GM12892 (cell line): ENCODE results near the gene LY6G6C.

ENCODE experiments used
- DNase-seq: peaks from one replicate; pipeline ENCODE4 v3.0.0; 2011; ENCODE audit not compliant: insufficient read length
- FAIRE-seq: peaks from 2 replicates; lab custom pipeline; 2011; peaks lifted over from hg19 to GRCh38; lab: Jason Lieb, UNC
- POLR2A ChIP-seq: IDR thresholded peaks from 2 replicates; pipeline ENCODE4 v1.6.1; 2011; ENCODE audit warnings: low read depth, low read length, control low read depth
- POLR2AphosphoS5 ChIP-seq: IDR thresholded peaks from 2 replicates; pipeline ENCODE4 v1.6.1; 2011; ENCODE audit warnings: low read depth, low read length, control low read depth
- TAF1 ChIP-seq: IDR thresholded peaks from 2 replicates; pipeline ENCODE4 v1.6.1; 2011; ENCODE audit warnings: low read depth, mild to moderate bottlenecking, control low read depth, low read length, borderline replicate concordance

Gene LY6G6C

GRCh38 chr6:31730631-31731086 is 9.1 kb upstream of the LY6G6C start:
- TF ChIP-seq POLR2AphosphoS5 (no peak), POLR2A (no peak), TAF1 (no peak)
- FAIRE-seq (no peak), DNase-seq (no peak)

DNA sequence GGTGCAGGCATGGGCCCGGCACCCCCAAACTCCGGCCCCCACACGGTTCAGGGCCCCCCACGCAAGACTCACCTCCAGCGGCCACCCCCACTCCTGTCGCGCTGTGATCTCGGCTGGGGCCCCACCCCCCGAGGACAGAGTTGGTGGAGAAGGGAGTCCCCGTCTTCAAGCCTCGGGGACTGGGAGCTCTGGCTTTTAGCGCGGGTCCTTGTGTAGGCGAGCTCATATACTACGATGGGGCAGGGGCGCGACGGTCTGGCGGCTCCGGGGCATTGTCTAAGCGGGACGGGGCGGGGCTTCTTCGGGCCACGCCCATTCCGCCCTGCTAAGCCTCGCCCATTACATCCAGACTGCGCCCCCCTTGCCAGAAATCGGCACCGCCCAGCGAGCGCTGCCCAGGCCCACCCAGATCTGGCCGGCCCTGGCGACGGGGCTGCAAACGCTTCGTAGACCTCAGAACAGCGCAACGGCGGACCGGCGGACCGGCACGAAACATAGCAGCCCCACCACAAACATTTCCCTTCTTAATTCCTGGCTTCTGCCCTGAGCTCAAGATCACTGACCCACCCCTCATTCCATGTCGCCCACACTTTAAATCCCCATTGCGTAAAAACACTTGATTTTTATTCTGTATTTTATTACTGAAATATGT is 8.6 kb upstream of the LY6G6C start:
- FAIRE-seq (peak; percentile 56), DNase-seq (peak; percentile 69)
- TF ChIP-seq TAF1, result no peak
- TF ChIP-seq POLR2A, result peak; percentile 43; the same call in 1 of the 2 replicates
- no peak for TF ChIP-seq POLR2AphosphoS5

GRCh38 chr6:31729515-31729978 is 8.0 kb upstream of the LY6G6C start:
- FAIRE-seq (peak; percentile 9), DNase-seq (peak; percentile 70)
- TF ChIP-seq TAF1, result no peak
- 0 out of 2 replicates have a peak, but pooled peaks have one; percentile 47 for TF ChIP-seq POLR2A

- DNase-seq (no peak), FAIRE-seq (no peak)
- TF ChIP-seq POLR2A, result no peak
- TF ChIP-seq TAF1, result no peak
- no peak for TF ChIP-seq POLR2AphosphoS5
Measured at GRCh38 chr6:31728767-31729514, 7.4 kb upstream of the LY6G6C start, which contains the start of gene DDAH2. Gene DDAH2 (minus strand): TSS chr6:31729299. CDS start chr6:31729161, 138 bp downstream.

DNA sequence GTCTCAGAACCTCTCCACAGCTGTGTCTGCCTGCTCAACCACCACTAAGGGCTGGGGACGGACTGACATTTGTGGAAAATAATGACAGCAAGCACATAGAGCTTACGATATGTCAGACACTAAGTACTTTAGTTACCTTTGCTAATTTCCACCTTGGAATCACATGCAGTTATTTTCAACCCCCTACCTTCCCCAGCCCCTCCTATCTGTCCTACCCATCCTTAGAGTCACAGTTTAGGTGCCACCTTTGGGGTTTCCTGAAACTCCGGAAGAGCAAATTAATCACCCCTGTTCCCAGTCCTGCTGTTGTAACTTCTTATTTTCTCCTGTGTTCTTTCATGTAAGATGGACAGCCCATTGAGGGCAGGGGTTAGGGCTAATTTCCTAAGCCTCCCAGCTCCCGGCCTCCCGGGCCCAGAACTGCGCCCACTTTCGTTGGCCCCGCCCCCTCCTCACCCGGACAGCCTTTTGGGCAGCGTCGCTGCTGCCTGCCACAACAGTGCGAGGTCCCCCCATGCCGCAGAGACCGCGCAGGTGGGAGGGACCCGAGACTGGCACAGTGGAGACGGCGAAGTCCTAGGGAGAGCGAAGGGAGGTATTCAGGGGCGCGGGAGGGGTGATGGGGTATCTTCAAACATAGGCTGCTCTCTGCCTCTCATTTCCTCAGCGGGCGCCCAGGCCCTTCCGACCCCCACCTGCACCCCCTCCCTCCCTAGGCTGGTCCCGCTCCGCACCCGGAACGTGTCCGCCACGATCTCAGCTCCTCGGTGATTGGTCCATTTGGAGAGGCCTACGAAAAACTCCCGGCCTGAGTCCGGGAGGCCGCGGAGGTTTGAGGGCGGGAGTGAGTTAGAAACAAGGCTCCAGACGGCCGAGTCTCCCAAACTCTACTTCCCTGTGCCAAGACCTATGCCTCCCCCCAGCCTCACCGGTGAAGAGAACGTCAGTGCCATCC is 6.4 kb upstream of the LY6G6C start:
- FAIRE-seq (no peak), DNase-seq (no peak)
- TF ChIP-seq TAF1 (no peak), POLR2A (no peak), POLR2AphosphoS5 (no peak)

DNA sequence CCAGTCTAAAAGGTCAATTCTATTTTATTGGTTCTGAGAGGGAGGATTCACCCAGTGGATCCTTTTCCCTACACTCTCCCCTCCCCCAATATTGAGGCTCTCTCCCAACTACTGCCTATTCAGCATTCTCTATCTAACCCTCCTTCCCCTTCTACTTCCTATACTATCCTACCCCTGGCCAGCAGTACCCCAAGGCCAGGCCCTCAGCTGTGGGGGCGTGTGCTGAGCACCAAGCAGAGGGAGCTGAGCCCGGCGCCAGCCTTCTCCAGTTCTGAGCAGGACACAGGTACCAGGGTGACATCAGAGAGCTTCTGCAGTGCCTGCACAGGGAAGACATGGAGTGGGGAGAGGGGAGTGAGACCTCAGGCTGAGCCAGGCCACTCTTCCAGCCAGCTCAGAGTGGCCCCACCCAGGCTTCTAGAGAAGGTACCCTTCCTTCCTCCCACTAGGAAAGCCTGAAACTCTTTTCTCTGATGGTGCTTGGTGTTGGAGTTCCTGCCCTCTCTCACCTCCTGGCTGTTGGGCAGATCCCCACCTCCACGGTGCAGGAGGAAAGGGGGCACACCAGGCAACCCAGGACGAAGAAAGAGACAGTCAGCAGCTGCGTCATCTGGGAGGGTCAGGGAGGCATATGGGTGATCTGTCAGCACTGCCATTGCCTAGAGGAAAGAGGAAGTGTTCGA is 5.6 kb upstream of the LY6G6C start:
- TF ChIP-seq TAF1 (no peak), POLR2A (no peak; the same call in 1 of the 2 replicates), POLR2AphosphoS5 (no peak)
- peak; percentile 83 for DNase-seq
- peak; percentile 98 for FAIRE-seq

- no peak for FAIRE-seq
- TF ChIP-seq POLR2AphosphoS5 (no peak), POLR2A (no peak), TAF1 (no peak)
- DNase-seq, result no peak
Measured at GRCh38 chr6:31725502-31726350, 4.2 kb upstream of the LY6G6C start.

DNA sequence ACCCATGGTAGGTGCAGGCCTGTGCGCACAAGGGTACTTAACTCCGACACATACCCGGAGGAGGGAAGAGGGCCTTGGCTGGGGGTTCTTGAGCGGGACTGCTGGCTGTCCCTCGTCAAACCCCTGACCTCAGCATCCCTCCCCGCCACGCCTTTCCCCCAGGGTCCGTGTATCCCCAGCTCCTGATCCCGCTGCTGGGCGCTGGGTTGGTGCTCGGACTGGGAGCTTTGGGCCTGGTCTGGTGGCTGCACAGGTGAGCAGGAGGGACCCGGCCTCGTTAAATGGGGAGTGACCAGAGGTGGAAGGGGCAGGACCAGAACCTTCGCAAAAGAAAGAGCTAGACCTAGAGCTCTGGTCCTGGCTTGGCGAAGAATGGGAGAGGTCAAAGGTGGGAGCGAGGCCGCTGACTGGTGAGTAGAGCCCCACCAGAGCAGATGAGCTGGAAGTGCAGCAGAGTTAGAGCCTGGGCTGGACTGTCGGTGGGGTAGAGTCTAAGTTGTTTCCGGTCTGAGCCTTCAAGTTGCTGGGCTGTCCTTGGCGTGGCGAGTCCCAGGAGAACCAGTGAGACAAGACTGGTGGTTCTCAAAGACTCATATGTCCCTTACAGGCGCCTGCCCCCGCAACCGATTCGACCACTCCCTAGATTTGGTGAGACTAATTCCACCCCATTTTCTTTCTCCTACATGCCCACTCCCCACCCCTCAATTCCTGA is 2.6 kb upstream of the LY6G6C start:
- TF ChIP-seq TAF1 (no peak), POLR2A (no peak), POLR2AphosphoS5 (no peak)
- FAIRE-seq (no peak), DNase-seq (no peak)
